ENCODE data around the gene CARNS1. TPM values are rescaled to one million over a fixed set of nuclear protein-coding genes. Genes with fewer than 3 reads are reported as not detected.
A peak's percentile ranks its signal among the peaks of the same experiment; 100 is the strongest.

CARNS1 gene
- total RNA-seq, 1 donor from 2014 or later = 1.7 TPM

DNA sequence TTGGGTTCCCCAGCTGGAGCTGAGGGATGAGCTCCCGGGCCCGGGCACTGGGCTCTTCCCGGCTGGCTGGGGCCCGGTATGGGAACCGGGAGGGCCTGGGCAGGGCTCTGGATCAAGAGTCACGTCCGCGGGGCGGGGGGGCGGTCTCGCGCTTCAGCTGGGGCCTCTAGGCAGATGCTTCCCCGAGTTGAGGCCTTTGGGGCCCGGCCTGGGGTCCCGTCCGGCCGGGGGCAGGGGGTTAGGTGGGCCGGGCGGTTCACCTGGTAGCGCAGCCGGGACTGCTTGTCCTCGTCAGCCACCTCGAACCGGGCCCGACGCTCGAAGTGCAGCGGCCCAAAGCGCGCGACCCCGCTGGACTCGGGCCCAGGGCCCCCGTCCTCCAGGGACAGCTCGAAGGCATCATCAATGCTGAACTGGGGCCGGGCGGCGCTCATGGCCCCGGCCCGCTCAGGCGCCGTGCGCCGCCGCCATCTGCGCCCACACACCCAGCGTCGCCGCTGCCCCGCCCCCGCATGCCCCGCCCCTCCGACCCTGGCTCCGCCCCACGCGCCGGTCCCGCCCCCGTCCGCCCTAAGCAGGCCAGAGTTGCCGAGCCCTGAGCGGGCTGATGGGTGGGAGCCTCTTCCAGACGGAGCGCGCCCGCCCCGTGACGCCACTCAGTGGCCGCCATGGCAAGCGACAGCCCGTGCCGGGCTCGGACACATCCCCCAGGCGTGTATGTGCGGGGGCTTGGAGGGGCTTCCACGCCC lies 53.5 kb downstream of the CARNS1 start, which contains the start of gene TMEM134:
Gene TMEM134, minus strand, starts transcription at position 493 of the 749 bp plus-strand sequence. Its CDS starts 59 bp downstream, at position 434.
- no peak for DNase-seq (ENCODE audit: extremely low spot score in 2 of 2)
- peaks cover 50% of the 10 kb centered on the region for H3K4me1 ChIP-seq
- no peaks in the 10 kb centered on the region for H3K36me3 ChIP-seq
- no peaks in the 10 kb centered on the region for H3K9me3 ChIP-seq
- TF ChIP-seq POLR2AphosphoS5 (IDR thresholded peaks at IDR 0.05; ENCODE audit: insufficient read depth in 1 of 2, low read depth in 1 of 2) (peak; percentile 51 to 91), POLR2A (IDR thresholded peaks at IDR 0.05) (peak in 1 of 2 donors; percentile 52)
- TF ChIP-seq, protein P1, sequence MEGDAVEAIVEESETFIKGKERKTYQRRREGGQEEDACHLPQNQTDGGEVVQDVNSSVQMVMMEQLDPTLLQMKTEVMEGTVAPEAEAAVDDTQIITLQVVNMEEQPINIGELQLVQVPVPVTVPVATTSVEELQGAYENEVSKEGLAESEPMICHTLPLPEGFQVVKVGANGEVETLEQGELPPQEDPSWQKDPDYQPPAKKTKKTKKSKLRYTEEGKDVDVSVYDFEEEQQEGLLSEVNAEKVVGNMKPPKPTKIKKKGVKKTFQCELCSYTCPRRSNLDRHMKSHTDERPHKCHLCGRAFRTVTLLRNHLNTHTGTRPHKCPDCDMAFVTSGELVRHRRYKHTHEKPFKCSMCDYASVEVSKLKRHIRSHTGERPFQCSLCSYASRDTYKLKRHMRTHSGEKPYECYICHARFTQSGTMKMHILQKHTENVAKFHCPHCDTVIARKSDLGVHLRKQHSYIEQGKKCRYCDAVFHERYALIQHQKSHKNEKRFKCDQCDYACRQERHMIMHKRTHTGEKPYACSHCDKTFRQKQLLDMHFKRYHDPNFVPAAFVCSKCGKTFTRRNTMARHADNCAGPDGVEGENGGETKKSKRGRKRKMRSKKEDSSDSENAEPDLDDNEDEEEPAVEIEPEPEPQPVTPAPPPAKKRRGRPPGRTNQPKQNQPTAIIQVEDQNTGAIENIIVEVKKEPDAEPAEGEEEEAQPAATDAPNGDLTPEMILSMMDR (IDR thresholded peaks at IDR 0.05) = peak in 1 of 3 experiments; percentile 34
- H3K27me3 ChIP-seq = no peaks in the 10 kb centered on the region
- H3K27ac ChIP-seq = peak within 1 kb of the TSS; percentile 78
- intact Hi-C loops (cut with DNase I) = loop anchor here (5.0 to 10.0 kb wide), 2 partner anchors 47 to 64 kb away; partner anchors contain the start of genes PPP1CA and TBC1D10C
- peak within 1 kb of the TSS; percentile 67 to 87 for H3K4me3 ChIP-seq

DNA sequence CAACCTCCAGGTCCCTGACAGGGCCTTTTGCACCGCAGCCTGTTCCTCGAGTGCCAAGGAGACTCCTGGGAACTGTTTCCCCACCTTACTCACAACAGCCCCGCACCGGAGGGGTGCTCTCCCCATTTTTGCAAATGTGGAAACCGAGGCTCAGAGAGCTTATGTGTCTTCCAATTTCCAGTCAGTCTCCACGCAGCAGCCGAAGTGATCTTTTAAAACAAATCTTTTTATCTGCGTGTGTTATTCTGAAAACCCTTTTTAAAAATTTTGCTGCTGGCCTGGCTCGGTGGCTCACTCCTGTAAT lies 54.0 kb downstream of the CARNS1 start:
- Histone ChIP-seq H3K4me1 (peaks cover 45% of the 10 kb centered on the region), H3K4me3 (peak overlapping the region; percentile 67 to 87), H3K9me3 (no peaks in the 10 kb centered on the region), H3K27me3 (no peaks in the 10 kb centered on the region), H3K36me3 (no peaks in the 10 kb centered on the region), H3K27ac (peak overlapping the region; percentile 78)
- no peak for DNase-seq (ENCODE audit: extremely low spot score in 2 of 2)
- TF ChIP-seq, protein P1 (IDR thresholded peaks at IDR 0.05) = peak in 1 of 3 experiments; percentile 2
- no peak for TF ChIP-seq POLR2AphosphoS5 (IDR thresholded peaks at IDR 0.05; ENCODE audit: insufficient read depth in 1 of 2, low read depth in 1 of 2)
- intact Hi-C loops (cut with DNase I) = loop anchor here (5.0 to 10.0 kb wide), 2 partner anchors 47 to 65 kb away; partner anchors contain the start of genes PPP1CA and TBC1D10C

DNA sequence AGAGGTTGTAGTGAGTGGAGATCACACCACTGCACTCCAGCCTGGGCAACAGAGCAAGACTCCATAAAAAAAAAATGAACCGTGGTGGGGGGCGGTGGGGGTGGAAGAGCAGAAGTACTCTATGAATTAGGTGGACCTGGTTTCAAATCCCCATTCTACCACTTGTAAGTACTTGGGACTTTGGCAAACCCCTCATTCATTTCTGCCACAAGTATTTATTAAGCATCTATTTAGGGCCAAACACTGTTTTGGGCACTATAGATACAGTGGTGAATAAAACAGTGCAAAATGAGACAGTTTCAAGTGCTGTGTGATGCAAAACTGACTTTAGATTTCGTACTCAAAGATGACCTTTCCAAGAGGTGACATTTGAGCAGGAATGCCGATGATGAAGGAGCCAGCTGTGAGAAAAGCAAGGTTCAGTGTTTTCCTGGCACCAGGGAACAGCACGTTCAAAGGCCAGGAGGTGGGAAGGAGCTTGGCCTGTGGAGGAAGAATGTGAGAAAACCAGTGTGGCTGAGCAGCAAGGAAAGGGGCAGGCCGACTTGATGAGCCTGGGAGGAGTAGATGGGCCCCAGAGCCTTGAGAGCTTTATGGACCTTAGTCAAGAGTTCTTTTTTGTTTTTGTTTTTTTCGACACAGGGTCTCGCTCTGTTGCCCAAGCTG lies 55.0 kb downstream of the CARNS1 start:
- TF ChIP-seq, protein P1 (IDR thresholded peaks at IDR 0.05) = no peak
- TF ChIP-seq POLR2A (IDR thresholded peaks at IDR 0.05) (no peak), POLR2AphosphoS5 (IDR thresholded peaks at IDR 0.05; ENCODE audit: insufficient read depth in 1 of 2, low read depth in 1 of 2) (no peak)
- Histone ChIP-seq H3K36me3 (no peaks in the 10 kb centered on the region), H3K4me1 (peaks cover 36% of the 10 kb centered on the region), H3K9me3 (no peaks in the 10 kb centered on the region), H3K27ac (no peak overlapping the region), H3K4me3 (no peak overlapping the region), H3K27me3 (no peaks in the 10 kb centered on the region)
- no peak for DNase-seq (ENCODE audit: extremely low spot score in 2 of 2)
- intact Hi-C loops (cut with DNase I) = no loop called here

DNA sequence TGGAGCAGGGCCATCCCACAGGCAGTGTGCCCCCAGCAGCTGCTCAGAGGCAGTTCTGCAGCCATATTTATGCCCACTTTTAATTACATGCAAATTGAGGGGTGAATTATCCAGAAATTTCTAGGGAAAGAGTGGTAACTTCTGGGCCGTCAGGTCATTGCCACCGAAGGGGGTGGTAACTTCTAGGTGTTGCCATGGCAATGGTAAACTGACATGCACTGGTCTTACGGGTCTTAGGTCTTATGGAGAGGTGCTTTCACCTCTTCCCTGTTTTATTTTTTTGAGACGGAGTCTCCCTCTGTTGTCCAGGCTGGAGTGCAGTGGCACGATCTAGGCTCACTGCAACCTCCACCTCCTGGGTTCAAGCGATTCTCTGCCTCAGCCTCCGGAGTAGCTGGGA lies 57.4 kb downstream of the CARNS1 start:
- H3K9me3 ChIP-seq = no peaks in the 10 kb centered on the region
- H3K36me3 ChIP-seq = no peaks in the 10 kb centered on the region
- no peak for DNase-seq (ENCODE audit: extremely low spot score in 2 of 2)
- no peak overlapping the region for H3K4me3 ChIP-seq
- intact Hi-C loops (cut with DNase I) = no loop called here
- H3K27ac ChIP-seq = no peak overlapping the region
- peaks cover 13% of the 10 kb centered on the region for H3K4me1 ChIP-seq
- H3K27me3 ChIP-seq = no peaks in the 10 kb centered on the region
- TF ChIP-seq, protein P1 (IDR thresholded peaks at IDR 0.05) = no peak
- TF ChIP-seq POLR2AphosphoS5 (IDR thresholded peaks at IDR 0.05; ENCODE audit: insufficient read depth in 1 of 2, low read depth in 1 of 2) (no peak), POLR2A (IDR thresholded peaks at IDR 0.05) (no peak)

Small RNA genes lying within 50 kb of the gene (small RNA-seq; reads per million reads assigned to genes)
- not detected for gene RNU6-1238P

Other genes starting within 250 kb of the CARNS1 start
- 100 TPM for gene GRK2, start 149.2 kb upstream of the CARNS1 start, total RNA-seq
- gene ANKRD13D, start 126.4 kb upstream of the CARNS1 start, total RNA-seq = 62.9 TPM
- 98.0 TPM for gene SSH3, start 112.1 kb upstream of the CARNS1 start, total RNA-seq
- 80.0 TPM for gene POLD4, start 62.1 kb upstream of the CARNS1 start, total RNA-seq
- gene CLCF1, start 42.1 kb upstream of the CARNS1 start, total RNA-seq = 20.6 TPM
- gene RAD9A, start 23.7 kb upstream of the CARNS1 start, total RNA-seq = 20.6 TPM
- 102 TPM for gene PPP1CA, start 13.8 kb upstream of the CARNS1 start, total RNA-seq
- gene TBC1D10C, start 11.6 kb upstream of the CARNS1 start, total RNA-seq = 6.6 TPM
- 50.6 TPM for gene RPS6KB2, start 12.8 kb downstream of the CARNS1 start, total RNA-seq
- 18.2 TPM for gene PTPRCAP, start 22.0 kb downstream of the CARNS1 start, total RNA-seq
- gene CORO1B, start 27.8 kb downstream of the CARNS1 start, total RNA-seq = 70.7 TPM
- not detected for gene GPR152, start 37.1 kb downstream of the CARNS1 start, total RNA-seq
- 0.98 TPM for gene CABP4, start 39.7 kb downstream of the CARNS1 start, total RNA-seq
- 88.6 TPM for gene TMEM134, start 53.6 kb downstream of the CARNS1 start, total RNA-seq
- gene AIP, start 67.3 kb downstream of the CARNS1 start, total RNA-seq = 82.7 TPM
- 21.9 TPM for gene PITPNM1, start 89.7 kb downstream of the CARNS1 start, total RNA-seq
- gene CDK2AP2, start 92.5 kb downstream of the CARNS1 start, total RNA-seq = 46.4 TPM
- not detected for gene CABP2, start 107.8 kb downstream of the CARNS1 start, total RNA-seq
- gene GSTP1, start 168.1 kb downstream of the CARNS1 start, total RNA-seq = 2,739 TPM
- 254 TPM for gene NDUFV1, start 191.3 kb downstream of the CARNS1 start, total RNA-seq
- 23.8 TPM for gene NUDT8, start 214.3 kb downstream of the CARNS1 start, total RNA-seq
- gene TBX10, start 224.1 kb downstream of the CARNS1 start, total RNA-seq = not detected
- gene ACY3, start 235.1 kb downstream of the CARNS1 start, total RNA-seq = not detected